Right kidney (tissue), 1 donor: Measurements from ENCODE around the gene ZDHHC19.
"Not testable (repeated sequence)": the region's sequence is repeated elsewhere in the genome, so short reads cannot be mapped to it uniquely, and the experiment has no call there.

ENCODE experiments used
- DNase-seq: peaks from one replicate; pipeline ENCODE4 v3.0.0-alpha.2; 2016

The ZDHHC19 gene

DNA sequence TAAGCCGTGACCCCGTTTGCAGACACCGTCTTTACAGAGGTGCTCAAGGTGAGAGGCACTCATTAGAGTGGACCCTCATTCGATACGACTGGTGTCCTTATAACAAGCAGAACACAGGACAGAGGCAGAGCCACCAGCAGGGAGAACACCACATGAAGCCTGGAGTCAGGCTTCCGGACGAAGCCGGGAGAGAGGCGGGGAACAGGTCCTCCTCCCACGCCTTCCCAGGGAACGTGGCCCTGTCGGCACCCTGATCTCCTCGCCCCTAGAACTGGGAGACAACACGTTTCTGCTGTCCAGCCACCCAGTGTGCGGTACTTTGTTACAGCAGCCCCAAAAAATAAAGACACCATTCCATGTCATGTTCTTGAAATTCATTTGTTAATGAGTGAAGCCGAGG lies 33.6 kb downstream of the ZDHHC19 start:
- DNase-seq = no peak

DNA sequence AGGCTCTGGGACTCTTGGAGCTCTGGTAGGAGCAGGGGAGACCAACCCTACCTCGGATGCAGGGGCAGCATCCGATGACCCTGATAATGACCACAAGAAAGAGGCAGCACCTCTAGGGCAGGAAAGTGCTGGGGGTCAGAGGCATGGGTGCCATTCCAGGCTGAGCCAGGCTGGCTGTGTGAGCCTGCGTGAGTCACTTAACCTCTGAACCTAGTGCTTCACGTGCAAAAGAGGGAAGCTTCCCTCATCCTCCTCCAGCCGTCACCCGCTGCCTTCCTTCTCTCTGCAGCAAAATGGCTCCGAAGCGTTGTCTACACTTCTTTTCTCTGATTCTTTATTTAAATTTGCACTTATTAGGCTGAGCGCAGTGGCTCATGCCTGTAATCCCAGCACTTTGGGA lies 35.5 kb downstream of the ZDHHC19 start:
- no peak for DNase-seq

DNA sequence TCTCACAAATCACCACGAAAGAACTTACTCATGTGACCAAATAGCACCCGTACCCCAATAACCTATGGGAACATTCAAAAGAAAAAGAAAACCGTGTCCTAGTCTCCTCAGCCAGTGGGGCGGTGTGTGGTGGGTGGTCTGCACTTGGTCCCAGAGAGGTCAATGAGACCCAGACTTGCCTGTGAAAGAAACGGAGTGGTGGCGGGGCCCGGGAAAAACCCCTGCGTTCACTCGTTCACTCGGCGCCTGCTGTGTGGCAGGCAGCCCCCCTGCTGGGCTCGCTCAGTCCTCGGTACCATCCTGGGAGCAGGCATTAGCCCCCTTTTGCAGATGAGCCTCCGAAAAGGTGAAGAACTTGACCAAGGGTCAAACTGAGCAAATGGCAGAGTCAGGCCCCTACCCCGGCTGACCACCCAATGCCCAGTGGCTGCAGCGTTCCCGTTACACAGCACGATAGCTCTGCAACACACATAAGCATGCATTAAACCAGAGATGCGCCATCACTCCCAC lies 36.0 kb downstream of the ZDHHC19 start:
- DNase-seq = no peak

DNA sequence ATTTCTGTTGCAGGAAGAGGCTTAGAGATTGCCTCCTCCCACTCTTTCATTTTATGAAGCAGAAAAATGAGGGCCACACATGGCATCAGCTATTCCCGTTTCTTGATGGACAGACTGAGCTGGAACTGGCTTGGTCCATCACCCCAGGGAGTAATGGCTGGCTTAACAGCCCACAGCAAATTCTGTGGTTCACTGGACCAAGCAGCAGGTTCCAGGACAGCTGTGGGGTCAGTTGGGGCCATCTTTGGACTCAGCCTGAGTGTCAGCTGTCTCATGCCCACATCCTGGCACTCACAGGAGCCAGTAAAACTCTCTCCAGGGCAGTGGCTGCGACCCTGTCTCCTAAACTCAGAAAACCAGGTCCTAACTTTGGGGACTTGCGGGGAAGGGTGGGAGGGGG lies 36.5 kb downstream of the ZDHHC19 start:
- DNase-seq = no peak

DNA sequence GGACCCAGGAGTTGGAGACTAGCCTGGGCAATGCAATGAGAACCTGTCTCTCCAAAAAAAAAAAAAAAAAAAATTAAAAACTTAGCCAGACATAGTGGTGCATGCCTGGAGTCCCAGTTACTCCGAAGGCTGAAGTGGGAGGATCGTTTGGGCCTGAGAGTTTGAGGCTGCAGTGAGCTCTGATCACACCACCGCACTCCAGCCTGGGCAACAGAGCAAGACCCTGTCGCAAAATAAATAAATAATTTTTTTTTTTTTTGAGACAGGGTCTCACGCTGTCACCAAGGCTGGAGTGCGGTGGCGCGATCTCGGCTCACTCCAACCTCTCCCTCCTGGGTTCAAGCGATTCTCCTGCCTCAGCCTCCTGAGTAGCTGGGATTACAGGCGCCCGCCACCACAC lies 40.9 kb downstream of the ZDHHC19 start:
- DNase-seq = not testable (repeated sequence)

DNA sequence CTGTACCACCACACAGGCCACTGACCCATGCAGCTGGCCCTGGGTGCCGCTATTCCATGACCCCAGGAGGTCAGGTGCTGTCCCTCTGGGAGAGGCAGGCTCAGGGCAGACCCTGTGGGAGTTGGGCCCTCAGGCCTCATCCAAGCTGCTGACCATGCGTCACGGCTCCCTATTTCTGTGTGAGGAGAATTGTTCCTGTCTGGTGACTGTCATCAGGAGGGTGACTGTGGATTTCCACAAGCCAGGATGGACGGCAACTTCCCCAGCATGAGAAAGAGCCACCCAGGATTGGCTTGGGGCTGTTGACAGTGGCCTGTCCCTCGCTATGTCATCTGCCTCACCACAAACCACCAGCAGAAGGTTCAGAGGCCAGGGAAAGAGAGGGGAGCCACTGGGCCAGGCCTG lies 41.4 kb downstream of the ZDHHC19 start:
- no peak for DNase-seq

DNA sequence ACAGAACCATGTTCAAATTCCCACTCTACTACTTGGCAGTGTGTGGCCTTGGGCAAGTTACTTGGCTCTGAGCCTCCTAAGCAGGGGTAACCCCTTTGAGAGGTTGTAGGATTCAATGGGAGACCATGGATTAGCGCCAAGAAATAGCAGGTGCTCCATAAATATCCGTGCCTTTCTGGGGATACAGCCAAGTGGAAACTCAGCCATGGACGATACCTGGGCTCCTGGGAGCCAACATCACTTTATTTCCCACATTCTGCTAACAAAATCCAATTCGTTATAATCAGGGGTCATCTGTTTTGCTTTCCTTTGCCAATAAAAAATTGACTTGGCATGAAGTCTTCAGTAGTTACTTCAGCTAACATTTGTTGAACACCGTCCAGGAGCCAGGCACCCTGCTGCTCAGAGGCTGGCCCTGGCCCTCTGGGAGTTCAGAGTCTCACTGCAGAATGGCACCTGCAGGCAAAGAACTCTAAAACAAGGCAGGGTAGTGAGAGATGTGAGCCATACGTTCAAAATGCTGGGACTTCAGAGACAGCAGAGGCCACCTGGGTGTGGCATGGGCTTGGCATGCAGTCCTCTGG lies 42.3 kb downstream of the ZDHHC19 start:
- no peak for DNase-seq

DNA sequence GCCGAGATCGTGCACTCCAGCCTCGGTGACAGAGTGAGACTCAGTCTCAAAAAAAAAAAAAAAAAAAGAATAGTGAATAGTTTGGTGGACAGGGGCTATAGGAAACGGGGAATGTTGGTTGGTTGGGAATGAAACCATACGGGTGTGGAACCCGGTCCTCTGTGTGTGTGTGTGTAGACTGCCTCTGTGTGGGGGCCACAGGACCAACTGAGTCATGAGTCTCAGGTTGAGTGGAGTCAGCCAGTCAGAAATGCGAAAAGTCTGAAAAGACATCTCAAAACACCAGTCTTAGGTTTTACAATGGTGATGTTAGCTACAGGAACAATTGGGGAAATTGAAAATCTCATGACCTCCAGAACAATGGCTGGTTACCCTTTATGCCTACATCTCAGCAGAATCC lies 44.5 kb downstream of the ZDHHC19 start:
- no peak for DNase-seq

DNA sequence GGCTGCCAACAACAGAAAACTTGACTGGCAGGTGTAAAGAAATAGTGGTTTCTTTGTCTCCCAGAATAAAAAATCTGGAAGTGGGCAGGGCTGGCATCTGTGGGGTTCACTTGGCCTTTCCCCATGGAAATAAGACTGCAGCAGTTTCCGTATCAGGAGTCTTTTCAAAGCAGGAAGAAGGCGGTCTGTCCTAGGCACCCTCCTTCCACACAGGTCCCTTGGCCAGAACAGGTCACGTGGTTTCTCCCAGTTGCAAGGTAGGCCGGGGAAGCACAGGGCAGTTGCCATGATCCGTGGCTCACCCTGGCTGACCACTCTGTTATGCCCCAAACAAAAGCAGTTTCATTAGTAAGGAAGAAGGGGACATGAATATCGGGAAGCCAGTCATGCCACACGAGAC lies 45.4 kb downstream of the ZDHHC19 start:
- no peak for DNase-seq

DNA sequence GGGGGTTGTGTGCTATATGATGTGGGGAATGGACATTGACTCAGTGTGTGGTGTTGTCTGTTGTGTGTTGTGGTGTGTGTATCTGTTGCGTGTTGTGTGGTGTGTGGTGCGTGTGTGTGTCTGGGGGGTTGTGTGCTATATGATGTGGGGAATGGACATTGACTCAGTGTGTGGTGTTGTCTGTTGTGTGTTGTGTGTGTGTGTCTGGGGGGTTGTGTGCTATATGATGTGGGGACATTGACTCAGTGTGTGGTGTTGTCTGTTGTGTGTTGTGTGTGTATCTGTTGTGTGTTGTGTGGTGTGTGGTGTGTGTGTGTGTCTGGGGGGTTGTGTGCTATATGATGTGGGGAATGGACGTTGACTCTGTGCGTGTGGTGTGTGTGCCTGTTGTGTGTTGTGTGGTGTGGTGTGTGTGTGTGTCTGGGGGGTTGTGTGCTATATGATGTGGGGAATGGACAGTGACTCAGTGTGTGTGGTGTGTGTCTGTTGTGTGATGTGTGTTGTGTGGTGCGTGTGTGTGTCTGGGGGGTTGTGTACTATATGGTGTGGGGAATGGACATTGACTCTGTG lies 46.1 kb downstream of the ZDHHC19 start:
- DNase-seq = not testable (repeated sequence)

DNA sequence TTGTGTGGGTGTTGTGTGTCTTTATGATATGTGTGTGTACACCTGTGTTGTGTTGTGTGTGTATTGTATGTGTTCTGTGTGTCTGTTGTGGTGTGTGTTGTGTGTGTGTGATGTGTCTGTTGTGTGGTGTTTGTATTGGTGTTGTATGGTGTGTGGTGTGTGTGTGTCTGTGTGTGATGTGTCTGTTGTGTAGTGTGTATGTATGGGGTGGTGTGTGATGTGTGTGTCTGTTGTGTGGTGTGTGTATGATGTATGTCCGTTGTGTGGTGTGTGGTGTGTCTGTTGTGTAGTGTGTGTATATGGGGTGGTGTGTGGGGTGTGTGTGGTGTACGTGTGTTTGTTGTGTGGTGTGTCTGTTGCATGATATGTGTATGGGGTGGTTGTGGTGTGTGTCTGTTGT lies 46.6 kb downstream of the ZDHHC19 start:
- no peak for DNase-seq

DNA sequence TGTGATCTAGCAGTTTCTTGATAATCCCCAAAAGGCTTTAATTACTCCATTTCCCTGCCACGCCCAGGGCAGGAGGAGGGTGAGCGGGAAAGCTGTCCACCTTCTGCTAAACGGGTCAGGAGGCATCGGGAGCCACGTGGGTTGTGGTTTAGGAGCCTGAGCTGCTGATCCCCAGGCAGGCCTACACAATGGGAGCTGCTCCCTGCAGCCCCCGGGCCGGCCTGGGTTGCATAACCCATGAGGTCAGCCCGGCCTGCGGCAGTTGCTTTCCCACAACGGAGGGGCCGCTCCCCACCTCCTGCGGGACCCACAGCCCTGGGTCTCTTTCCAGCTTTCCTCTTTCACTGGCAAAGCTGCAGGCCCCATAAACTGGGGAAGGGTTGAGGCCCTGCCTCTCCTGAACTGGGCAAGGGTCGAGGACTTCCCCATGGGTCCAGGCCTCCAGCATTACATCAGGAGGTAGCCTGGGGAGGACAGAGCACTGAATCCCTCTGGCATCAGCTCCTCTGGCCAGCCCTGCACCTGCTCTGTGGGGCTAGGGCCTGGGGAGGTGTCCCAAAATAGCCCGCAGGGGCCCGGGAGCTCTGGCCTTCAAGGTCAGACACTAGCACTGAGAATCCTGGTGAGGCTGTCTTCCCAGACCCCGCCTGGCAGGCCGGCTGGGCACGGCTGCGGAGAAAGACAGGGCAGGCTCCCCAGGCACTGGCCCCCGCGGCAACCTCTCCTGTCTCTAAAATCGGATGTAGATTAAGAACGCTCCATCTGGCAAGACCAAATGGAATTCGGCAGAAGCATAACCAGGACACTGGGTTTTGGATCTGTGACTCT lies 47.3 kb downstream of the ZDHHC19 start:
- no peak for DNase-seq

DNA sequence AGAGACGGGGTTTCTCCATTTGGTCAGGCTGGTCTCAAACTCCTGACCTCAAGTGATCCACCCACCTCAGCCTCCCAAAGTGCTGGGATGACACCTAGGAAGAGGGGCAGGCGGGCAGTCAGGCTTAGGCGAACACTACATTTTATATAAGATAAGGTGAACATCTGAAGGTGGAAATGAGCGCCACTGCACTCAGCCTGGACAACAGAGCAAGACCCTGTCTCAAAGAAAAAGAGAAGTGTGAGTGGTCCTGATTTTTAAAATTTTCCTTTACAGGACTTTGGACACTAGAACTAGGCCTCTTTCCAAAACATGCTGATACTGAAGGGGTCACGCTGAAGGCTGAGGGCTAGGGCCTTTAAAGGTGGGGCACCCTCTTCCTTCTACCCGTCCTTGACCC lies 48.0 kb downstream of the ZDHHC19 start:
- DNase-seq = no peak

DNA sequence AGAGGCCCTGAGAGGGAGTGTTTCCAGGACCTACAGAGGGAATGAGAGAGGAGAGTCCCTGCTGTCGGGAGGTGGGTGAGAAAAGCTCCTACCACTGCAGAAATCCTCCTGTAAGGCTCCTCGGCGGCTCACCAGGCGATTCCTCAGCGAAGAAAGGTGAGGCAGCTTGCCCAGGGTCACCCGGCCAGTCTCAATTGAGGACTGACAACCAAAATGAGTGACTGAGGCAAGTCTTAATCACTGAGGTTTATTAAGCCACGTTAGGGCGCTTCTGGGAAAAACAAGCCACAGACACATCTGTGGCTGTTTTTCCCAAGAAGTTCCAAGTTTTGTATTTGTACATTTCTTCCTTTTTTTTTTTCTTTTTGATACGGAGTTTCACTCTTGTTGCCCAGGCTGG lies 48.5 kb downstream of the ZDHHC19 start:
- no peak for DNase-seq

DNA sequence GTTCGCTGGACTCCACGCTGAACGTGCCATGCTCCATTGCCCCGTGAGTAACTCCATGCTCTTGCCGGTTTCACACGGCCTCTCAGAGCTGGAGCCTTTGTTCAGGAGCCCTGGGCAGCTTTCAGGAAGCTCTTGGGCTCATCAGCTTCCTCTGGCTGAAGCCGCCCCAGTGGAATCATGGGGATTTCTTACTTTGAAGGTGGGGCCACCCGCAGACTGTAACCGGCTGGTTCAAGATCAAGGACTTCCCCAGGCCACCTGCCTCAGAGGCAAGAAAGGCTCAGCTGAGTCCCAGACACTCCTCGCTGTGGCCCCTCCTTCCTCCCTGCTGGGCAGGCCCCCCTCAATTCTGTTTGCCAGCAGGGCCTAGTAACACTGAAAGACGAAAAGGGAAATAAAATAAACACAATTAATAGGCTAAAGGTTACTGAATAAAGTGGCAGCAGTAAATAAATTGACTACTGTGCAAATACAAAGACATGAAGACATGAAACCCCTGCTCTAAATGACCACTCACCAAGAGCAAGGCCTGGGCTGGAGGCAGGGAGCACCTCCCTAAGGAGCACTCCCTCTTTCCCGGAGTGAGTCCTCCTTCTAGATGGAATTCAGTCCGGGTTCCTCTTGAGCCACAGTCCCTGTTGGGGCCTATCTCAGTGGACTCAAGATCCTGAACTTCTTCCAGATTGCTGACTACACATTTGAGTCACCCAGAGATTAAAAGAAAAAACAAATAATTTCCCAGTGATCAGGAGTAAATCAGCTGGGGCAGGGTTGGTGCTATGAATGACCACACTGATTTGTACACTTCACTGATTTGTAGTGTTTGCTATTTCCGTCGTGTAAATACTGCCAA lies 51.0 kb downstream of the ZDHHC19 start:
- DNase-seq = no peak

DNA sequence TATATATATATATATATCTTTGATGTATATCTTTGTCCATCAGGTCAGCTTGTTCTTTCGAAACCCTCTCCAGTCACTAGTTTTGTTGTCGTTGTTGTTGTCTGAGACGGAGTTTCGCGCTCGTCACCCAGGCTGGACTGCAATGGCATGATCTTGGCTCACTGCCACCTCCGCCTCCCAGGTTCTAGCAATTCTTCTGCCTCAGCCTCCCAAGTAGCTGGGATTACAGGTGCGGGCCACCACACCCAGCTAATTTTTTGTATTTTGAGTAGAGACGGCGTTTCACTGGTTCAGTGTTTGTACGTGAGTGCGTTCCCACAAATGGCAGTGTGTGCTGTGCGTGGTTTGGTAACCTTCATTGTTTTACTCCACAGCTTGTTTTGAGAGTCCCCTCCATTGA lies 51.7 kb downstream of the ZDHHC19 start:
- DNase-seq = no peak

DNA sequence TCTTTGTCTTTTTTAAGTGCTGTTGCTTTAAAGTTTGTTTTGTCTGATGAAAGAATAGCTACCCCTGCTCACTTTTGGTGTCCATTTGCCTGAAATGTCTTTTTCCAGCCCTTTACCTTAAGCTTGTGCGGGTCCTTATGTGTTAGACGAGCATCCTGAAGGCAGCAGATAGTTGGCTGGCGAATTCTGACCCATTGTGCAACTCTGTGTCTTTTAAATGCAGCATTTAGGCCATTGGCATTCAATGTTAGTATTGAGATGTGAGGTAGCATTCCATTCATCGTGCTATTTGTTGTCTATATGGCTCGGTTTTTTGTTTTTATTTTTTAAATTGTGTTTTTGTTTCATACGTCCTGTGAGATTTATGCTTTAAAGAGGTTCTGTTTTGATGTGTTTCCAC lies 55.0 kb downstream of the ZDHHC19 start:
- DNase-seq = no peak

DNA sequence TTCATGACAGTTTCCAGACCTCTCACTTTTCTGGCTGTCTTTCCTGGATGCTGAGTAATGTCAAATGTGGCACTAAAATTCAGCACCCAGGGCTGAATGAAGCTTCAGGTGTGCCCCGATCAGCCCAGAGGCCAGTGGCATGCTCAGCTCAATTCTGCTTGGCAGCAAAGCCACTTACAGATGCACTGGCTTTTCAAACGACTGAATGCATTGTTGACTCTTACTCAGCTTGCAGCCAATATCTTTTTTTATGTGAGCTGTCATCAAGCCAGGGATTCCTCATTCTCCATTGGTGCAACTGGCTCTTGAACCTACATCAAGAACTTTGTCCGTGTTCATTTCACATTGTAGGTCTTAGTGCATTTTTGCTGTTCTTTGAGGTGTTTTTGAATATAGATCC lies 60.7 kb downstream of the ZDHHC19 start:
- no peak for DNase-seq

DNA sequence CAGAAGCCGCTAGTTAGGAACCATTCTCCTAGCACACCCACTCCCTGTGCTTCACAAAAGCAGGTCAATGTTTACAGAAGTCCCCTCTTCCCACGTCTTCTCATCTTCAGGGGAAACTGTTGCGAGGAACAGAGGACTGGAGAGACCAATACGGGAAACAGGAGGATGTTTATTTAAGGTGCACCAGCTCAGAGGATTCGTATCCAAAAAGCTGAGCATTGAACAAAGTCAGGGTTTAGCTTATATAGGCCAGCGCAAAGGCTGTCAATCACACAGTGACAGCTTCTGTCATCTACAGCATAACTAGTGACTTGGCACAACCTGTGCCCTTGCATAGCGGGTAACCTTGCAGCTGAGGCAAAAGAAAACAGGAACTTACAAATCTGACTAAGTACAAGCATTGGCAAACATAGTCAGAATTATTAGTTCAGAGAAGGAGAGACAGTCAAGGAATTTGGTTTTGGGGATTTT lies 61.3 kb downstream of the ZDHHC19 start:
- no peak for DNase-seq

DNA sequence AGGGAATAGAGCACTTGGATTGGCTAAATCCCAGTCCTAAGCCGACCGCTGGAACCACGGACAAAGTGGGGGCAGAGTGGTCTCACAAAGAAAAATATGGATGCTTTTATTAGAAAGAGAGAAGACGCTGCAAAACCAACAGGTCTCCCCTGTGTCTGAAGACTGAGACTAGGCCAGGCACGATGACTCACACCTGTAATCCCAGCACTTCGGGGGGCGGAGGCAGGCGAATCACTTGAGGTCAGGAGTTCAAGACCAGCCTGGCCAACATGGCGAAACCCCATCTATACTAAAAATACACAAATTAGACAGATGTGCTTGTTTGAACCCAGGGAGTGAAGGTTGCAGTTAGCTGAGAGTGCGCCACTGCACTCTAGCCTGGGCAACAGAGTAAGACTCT lies 61.8 kb downstream of the ZDHHC19 start:
- no peak for DNase-seq
